A673 (cell line): ENCODE measurements around the gene CPNE2. TPM values are rescaled to one million over a fixed set of nuclear protein-coding genes. Genes with fewer than 3 reads are reported as not detected.

Experiments
- BruUV-seq: library from RNA; stranded (reverse); fragments of 400-500 nt; replicated peaks from 2 replicates; lab custom pipeline; 2021; lab: Mats Ljungman, UMichigan
- CTCF ChIA-PET: fragments of 300-600 bp; sonication (Branson Sonifier 250); formaldehyde crosslinking; loops from one replicate; lab custom pipeline; 2022; ENCODE audit warnings: antibody characterized with exemption; lab: Charles Lee
- POLR2A ChIA-PET: fragments of 300-600 bp; sonication (Branson Sonifier 250); formaldehyde crosslinking; loops from one replicate; lab custom pipeline; 2022; ENCODE audit warnings: antibody characterized with exemption; ENCODE audit not compliant: low non-redundant PET; lab: Charles Lee
- DNase-seq: peaks from one replicate; pipeline ENCODE4 v3.0.0-alpha.2; 2015; ENCODE audit warnings: low spot score
- H3K27ac ChIP-seq: fragments of 200-600 bp; sonication (generic); 2 replicates; pipeline ENCODE4 v1.5.1; 2016; ENCODE audit warnings: mixed run types, low read depth, mild to moderate bottlenecking, mixed read lengths, antibody characterized with exemption, low read length; ENCODE audit not compliant: poor library complexity, severe bottlenecking
- H3K27me3 ChIP-seq: fragments of 200-600 bp; sonication (generic); replicated peaks from 2 replicates; pipeline ENCODE4 v1.6.1; 2017; ENCODE audit warnings: mixed run types, low read depth, mild to moderate bottlenecking, mixed read lengths, antibody characterized with exemption, low read length; ENCODE audit not compliant: insufficient read depth, poor library complexity
- H3K36me3 ChIP-seq: fragments of 200-600 bp; sonication (generic); 2 replicates; pipeline ENCODE4 v1.6.1; 2016; ENCODE audit warnings: mixed run types, mild to moderate bottlenecking, mixed read lengths, antibody characterized with exemption, low read length; ENCODE audit not compliant: insufficient read depth, poor library complexity, severe bottlenecking
- H3K4me1 ChIP-seq: fragments of 200-600 bp; sonication (generic); 2 replicates; pipeline ENCODE4 v1.6.1; 2017; ENCODE audit warnings: mixed run types, mild to moderate bottlenecking, mixed read lengths, antibody characterized with exemption, low read length; ENCODE audit not compliant: insufficient read depth, poor library complexity, severe bottlenecking
- H3K4me3 ChIP-seq: fragments of 200-600 bp; sonication (generic); 2 replicates; pipeline ENCODE4 v1.5.1; 2016; ENCODE audit warnings: low read depth, mixed run types, mild to moderate bottlenecking, mixed read lengths, low read length; ENCODE audit not compliant: poor library complexity, severe bottlenecking
- H3K9me3 ChIP-seq: fragments of 200-600 bp; sonication (generic); 2 replicates; pipeline ENCODE4 v1.6.1; 2016; ENCODE audit warnings: mixed run types, low read depth, mild to moderate bottlenecking, mixed read lengths, antibody characterized with exemption, low read length; ENCODE audit not compliant: poor library complexity, severe bottlenecking
- CTCF ChIP-seq: fragments of 300-800, 200-600 bp; sonication (generic); conservative IDR thresholded peaks from 2 replicates; pipeline ENCODE4 v1.5.1; 2017; ENCODE audit warnings: low read depth, mild to moderate bottlenecking, antibody characterized with exemption, low read length, moderate library complexity, mixed read lengths
- EZH2 ChIP-seq: fragments of 200-600 bp; sonication (generic); IDR thresholded peaks from 2 replicates; pipeline ENCODE4 v1.6.1; 2017; ENCODE audit warnings: borderline replicate concordance, low read depth, mild to moderate bottlenecking, mixed read lengths, antibody characterized with exemption, low read length; ENCODE audit not compliant: poor library complexity, severe bottlenecking
- intact Hi-C: fragments of 100-400 bp; cut with micrococcal nuclease; formaldehyde crosslinking; loops from one replicate; pipeline ENCODE4 v1.10.0; 2022; ENCODE audit not compliant: unreplicated experiment
- total RNA-seq: library from RNA; stranded (reverse); gene quantifications from 2 replicates; pipeline ENCODE4 v1.2.3, GENCODE V29; 2021

The CPNE2 gene
- total RNA-seq, 1 experiment from 2014 or later, result 38.1 TPM

DNA sequence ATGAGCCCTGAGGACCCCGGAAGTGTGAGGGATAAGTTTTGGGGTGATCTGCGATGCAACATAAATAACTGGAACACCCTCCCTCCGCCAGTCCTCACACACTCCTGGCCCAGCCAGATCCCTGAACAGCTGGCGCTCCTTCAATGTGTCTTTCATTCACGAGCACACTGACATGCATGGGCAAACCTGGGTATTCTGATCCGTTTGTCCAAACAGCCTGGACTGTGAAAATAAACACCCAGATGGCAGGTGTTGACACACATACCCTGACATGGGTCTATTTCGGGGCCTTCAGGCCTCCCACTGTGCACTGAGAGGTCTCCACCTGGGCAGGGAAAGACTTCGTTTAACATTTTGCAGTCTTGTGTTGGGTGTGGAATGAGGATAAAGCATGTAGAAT lies 3.0 kb upstream of the CPNE2 start:
- intact Hi-C loops, result no loop called here
- Histone ChIP-seq H3K27me3 (no peaks in the 10 kb centered on the region), H3K27ac (no peak overlapping the region), H3K36me3 (no peaks in the 10 kb centered on the region), H3K4me1 (peaks cover 13% of the 10 kb centered on the region), H3K9me3 (no peaks in the 10 kb centered on the region), H3K4me3 (no peak overlapping the region)
- POLR2A ChIA-PET, result no interaction called here
- no peak for DNase-seq
- no TSS peak for BruUV-seq
- no peak for TF ChIP-seq EZH2
- no peak for TF ChIP-seq CTCF
- CTCF ChIA-PET, result no interaction called here

GRCh38 chr16:57091200-57091974 lies 996 bp upstream of the CPNE2 start:
- Histone ChIP-seq H3K27me3 (no peaks in the 10 kb centered on the region), H3K9me3 (no peaks in the 10 kb centered on the region), H3K4me1 (peaks cover 15% of the 10 kb centered on the region), H3K4me3 (peak overlapping the region; percentile 80), H3K36me3 (no peaks in the 10 kb centered on the region), H3K27ac (no peak overlapping the region)
- DNase-seq, result peak; percentile 52
- BruUV-seq, result no TSS peak
- POLR2A ChIA-PET, result no interaction called here
- CTCF ChIA-PET, result interaction anchor here (1.1 to 2.1 kb wide), 2 partner anchors 57 to 209 kb away, joined by 3 to 9 read pairs; no protein-coding TSS in a partner anchor
- intact Hi-C loops, result no loop called here
- TF ChIP-seq EZH2 (no peak), CTCF (no peak)

DNA sequence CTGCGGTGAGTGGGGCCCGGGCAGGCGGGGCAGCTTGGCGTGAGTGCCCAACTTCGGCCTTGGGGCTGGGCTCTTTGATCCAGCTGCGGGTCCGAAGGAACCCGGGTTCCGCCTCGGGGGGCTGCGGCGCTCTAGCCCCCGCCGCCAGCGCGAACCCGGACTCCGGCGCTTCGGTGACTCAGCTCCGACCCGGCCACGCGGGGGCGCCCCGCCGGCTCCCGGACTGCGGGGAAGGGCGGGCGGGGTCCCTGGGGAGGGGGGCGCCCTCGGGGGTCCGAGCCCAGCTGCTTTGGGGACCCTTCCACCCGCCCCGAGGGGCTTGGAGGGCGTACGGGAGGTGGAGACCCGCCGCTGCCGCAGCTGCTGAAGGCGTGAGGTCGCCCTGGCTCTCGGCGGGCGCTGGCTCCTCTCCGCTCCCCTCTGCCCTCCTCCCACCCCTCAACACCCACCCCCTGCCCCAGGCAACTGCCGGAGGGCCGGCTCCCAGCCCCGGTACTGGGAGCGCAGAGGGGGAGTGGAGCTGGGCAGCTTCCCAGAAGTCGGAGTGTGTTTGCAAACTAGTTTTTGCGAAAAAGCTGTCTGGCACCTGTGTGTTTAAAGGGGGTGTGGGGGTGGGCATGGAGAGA lies 516 bp downstream of the CPNE2 start:
- ChIA-PET CTCF (interaction anchor here (0.6 to 2.1 kb wide), 11 partner anchors 9 to 242 kb away, joined by 3 to 9 read pairs (median 5); no protein-coding TSS in a partner anchor), POLR2A (interaction anchor here (0.5 to 0.6 kb wide), 2 partner anchors 93 to 159 kb away, joined by 8 to 27 read pairs; partner anchors contain the start of genes PSME3IP1 and RSPRY1)
- Histone ChIP-seq H3K9me3 (no peaks in the 10 kb centered on the region), H3K4me3 (peak overlapping the region; percentile 80), H3K36me3 (no peaks in the 10 kb centered on the region), H3K27ac (peak overlapping the region; percentile 68), H3K4me1 (peaks cover 15% of the 10 kb centered on the region), H3K27me3 (no peaks in the 10 kb centered on the region)
- peak; percentile 51 for DNase-seq
- TF ChIP-seq EZH2 (no peak), CTCF (peak; percentile 59)
- intact Hi-C loops, result no loop called here
- no TSS peak for BruUV-seq
